Smooth muscle cell (in vitro differentiated cells): ENCODE results near the gene FUT7. TPM values are rescaled to one million over a fixed set of nuclear protein-coding genes. Genes with fewer than 3 reads are reported as not detected.

ENCODE experiments used
- DNase-seq: peaks from one replicate; lab custom pipeline; 2025; ENCODE audit not compliant: unreplicated experiment; lab: John Stamatoyannopoulos, UW
- H2AFZ ChIP-seq: fragments of 200-600 bp; sonication (generic); 2 replicates; pipeline ENCODE4 v1.6.0; 2016; ENCODE audit warnings: antibody characterized with exemption, low read depth, mild to moderate bottlenecking
- H3F3A ChIP-seq: fragments of 200-600 bp; sonication (generic); 2 replicates; pipeline ENCODE4 v1.6.0; 2017; ENCODE audit warnings: antibody characterized with exemption, low read depth
- H3K27ac ChIP-seq: fragments of 200-600 bp; sonication (generic); 2 replicates; pipeline ENCODE4 v1.5.1; 2016; ENCODE audit warnings: low read depth, mild to moderate bottlenecking
- H3K27me3 ChIP-seq: fragments of 200-600 bp; sonication (generic); 2 replicates; pipeline ENCODE4 v1.6.1; 2016; ENCODE audit warnings: low read depth, mild to moderate bottlenecking
- H3K36me3 ChIP-seq: fragments of 200-600 bp; sonication (generic); 2 replicates; pipeline ENCODE4 v1.5.1; 2016; ENCODE audit warnings: low read depth
- H3K4me1 ChIP-seq: fragments of 200-600 bp; sonication (generic); 2 replicates; pipeline ENCODE4 v1.5.1; 2016; ENCODE audit warnings: low read depth
- H3K4me2 ChIP-seq: fragments of 200-600 bp; sonication (generic); 2 replicates; pipeline ENCODE4 v1.6.0; 2016; ENCODE audit warnings: mild to moderate bottlenecking
- H3K4me3 ChIP-seq: fragments of 200-600 bp; sonication (generic); 2 replicates; pipeline ENCODE4 v1.5.1; 2016; ENCODE audit warnings: mild to moderate bottlenecking
- H3K79me2 ChIP-seq: fragments of 200-600 bp; sonication (generic); 2 replicates; pipeline ENCODE4 v1.6.0; 2016; ENCODE audit warnings: low read depth, mild to moderate bottlenecking
- H3K9ac ChIP-seq: fragments of 200-600 bp; sonication (generic); 2 replicates; pipeline ENCODE4 v1.6.0; 2016; ENCODE audit warnings: low read depth
- H3K9me3 ChIP-seq: fragments of 200-600 bp; sonication (generic); replicated peaks from 2 replicates; pipeline ENCODE4 v1.5.1; 2016; ENCODE audit warnings: low read depth
- H4K20me1 ChIP-seq: fragments of 200-600 bp; sonication (generic); 2 replicates; pipeline ENCODE4 v1.6.0; 2016; ENCODE audit warnings: low read depth
- WGBS: methylation state at CpG from one replicate; pipeline ENCODE4 v1.1.7; 2016; ENCODE audit warnings: low lambda C conversion rate; 5-methylcytosine and 5-hydroxymethylcytosine counted together
- polyA plus RNA-seq: library from polyadenylated mRNA; unstranded; fragments of >200 nt; fragmentation: Nextera tagmentation; extraction: Ambion mirVana; gene quantifications from 2 replicates; pipeline ENCODE4 v1.2.1, GENCODE V29; 2016
- total RNA-seq: library from RNA; depleted of rRNA; stranded (reverse); fragments of >200 nt; gene quantifications from 2 replicates; pipeline ENCODE4 v1.2.3, GENCODE V29; 2014
- TF ChIP-seq, protein P1 (sequence below): fragments of 200-600 bp; sonication (generic); IDR thresholded peaks from 2 replicates; pipeline ENCODE4 v1.5.1; 2017; ENCODE audit warnings: borderline replicate concordance, mild to moderate bottlenecking, antibody characterized with exemption; ENCODE audit not compliant: insufficient read depth, poor library complexity, severe bottlenecking

Gene FUT7
- total and polyA plus RNA-seq, 2 experiments from 2014 or later = not detected

DNA sequence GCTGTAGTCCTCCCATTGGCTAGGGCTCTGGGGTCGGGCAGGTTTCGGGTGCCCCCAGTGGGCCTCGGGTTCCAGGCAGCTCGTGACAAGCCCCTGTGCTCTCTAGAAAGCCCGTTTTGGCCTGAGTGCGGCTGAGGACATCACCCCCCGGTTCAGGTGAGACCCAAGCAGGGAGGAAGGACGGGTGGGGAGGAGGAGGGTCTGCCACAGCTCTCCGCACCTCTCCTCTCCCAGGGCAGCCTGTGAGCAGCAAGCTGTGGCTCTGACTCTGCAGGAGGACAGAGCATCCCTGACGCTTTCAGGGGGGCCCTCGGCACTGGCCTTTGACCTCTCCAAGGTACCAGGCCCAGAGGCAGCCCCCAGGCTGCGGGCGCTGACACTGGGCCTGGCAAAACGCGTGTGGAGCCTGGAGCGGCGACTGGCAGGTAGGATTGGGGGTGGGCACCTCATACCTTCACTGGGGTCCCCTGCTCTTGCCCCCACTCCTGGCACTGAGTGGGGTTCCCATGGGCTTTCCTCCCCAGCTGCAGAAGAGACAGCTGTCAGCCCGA lies 39.0 kb downstream of the FUT7 start:
- H3K4me1 ChIP-seq = peaks cover 18% of the 10 kb centered on the region
- H3K36me3 ChIP-seq = no peaks in the 10 kb centered on the region
- H3K79me2 ChIP-seq = no peaks in the 10 kb centered on the region
- peak overlapping the region; percentile 97 for H3K4me2 ChIP-seq
- H3K4me3 ChIP-seq = peak overlapping the region; percentile 93
- peak overlapping the region; percentile 84 for H2AFZ ChIP-seq
- WGBS = 45% methylated on average over 18 of the region's 18 CpGs
- H3K27me3 ChIP-seq = no peaks in the 10 kb centered on the region
- no peak for DNase-seq
- TF ChIP-seq, protein P1, sequence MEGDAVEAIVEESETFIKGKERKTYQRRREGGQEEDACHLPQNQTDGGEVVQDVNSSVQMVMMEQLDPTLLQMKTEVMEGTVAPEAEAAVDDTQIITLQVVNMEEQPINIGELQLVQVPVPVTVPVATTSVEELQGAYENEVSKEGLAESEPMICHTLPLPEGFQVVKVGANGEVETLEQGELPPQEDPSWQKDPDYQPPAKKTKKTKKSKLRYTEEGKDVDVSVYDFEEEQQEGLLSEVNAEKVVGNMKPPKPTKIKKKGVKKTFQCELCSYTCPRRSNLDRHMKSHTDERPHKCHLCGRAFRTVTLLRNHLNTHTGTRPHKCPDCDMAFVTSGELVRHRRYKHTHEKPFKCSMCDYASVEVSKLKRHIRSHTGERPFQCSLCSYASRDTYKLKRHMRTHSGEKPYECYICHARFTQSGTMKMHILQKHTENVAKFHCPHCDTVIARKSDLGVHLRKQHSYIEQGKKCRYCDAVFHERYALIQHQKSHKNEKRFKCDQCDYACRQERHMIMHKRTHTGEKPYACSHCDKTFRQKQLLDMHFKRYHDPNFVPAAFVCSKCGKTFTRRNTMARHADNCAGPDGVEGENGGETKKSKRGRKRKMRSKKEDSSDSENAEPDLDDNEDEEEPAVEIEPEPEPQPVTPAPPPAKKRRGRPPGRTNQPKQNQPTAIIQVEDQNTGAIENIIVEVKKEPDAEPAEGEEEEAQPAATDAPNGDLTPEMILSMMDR = no peak
- peaks cover 3% of the 10 kb centered on the region for H3F3A ChIP-seq
- H3K9me3 ChIP-seq = no peaks in the 10 kb centered on the region
- H3K9ac ChIP-seq = peak overlapping the region; percentile 57
- no peak overlapping the region for H3K27ac ChIP-seq
- H4K20me1 ChIP-seq = no peaks in the 10 kb centered on the region

GRCh38 chr9:136991993-136992818 lies 39.7 kb downstream of the FUT7 start, which contains the start of gene PAXX:
TSS of gene PAXX (plus strand) at chr9:136992422. CDS start at chr9:136992444, 22 bp downstream.
- peak within 1 kb of the TSS; percentile 84 for H2AFZ ChIP-seq

DNA sequence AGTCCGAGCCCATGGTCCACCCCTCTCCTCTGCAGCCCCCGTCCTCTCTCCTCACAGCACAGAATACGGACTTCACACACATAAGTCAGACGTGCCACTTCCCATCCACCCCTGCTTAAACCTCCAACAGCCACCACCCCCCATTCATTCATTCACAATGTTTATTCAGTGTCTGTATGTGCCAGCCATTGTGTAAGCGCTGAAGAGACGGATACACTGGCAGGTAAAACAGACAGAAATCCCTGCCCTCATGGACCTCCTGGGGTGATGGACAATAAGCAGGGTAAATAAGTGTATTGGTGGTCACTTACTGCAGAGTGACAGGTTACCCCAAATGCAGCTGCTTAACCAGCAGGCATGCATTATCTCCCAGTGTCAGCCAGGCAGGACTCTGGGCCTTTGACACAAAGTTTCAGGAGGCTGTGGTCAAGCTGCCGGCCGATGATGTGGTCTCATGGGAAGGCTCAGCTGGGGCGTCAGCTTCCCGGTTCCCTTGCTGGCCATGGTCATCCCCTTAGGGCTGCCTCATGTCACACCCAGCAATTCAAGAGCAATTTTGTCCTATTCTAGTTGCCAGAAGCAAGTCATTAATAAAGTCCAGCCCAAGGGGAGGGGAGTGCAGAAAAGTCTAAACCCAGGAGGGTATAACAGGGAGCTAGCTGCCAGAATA lies 41.5 kb downstream of the FUT7 start:
- no peaks in the 10 kb centered on the region for H4K20me1 ChIP-seq
- H3K79me2 ChIP-seq = no peaks in the 10 kb centered on the region
- H3K4me1 ChIP-seq = peaks cover 6% of the 10 kb centered on the region
- H2AFZ ChIP-seq = no peak overlapping the region
- H3K4me3 ChIP-seq = no peak overlapping the region
- TF ChIP-seq, protein P1 = no peak
- no peak overlapping the region for H3K27ac ChIP-seq
- DNase-seq = no peak
- WGBS = 92% methylated on average over 10 of the region's 10 CpGs
- no peaks in the 10 kb centered on the region for H3K36me3 ChIP-seq
- H3K9me3 ChIP-seq = no peaks in the 10 kb centered on the region
- peaks cover 12% of the 10 kb centered on the region for H3K27me3 ChIP-seq
- peaks cover 3% of the 10 kb centered on the region for H3F3A ChIP-seq
- H3K4me2 ChIP-seq = no peak overlapping the region
- H3K9ac ChIP-seq = no peak overlapping the region

More at GRCh38 chr9:136991993-136992818, 39.7 kb downstream of the FUT7 start, which contains the start of gene PAXX:
- no peaks in the 10 kb centered on the region for H3K9me3 ChIP-seq
- H3K79me2 ChIP-seq = no peaks in the 10 kb centered on the region
- no peaks in the 10 kb centered on the region for H3K27me3 ChIP-seq
- H3K4me3 ChIP-seq = peak within 1 kb of the TSS; percentile 93
- H3K36me3 ChIP-seq = no peaks in the 10 kb centered on the region
- no peaks in the 10 kb centered on the region for H4K20me1 ChIP-seq
- peak within 1 kb of the TSS; percentile 97 for H3K4me2 ChIP-seq
- TF ChIP-seq, protein P1 = no peak
- DNase-seq = peak; percentile 78
- peak within 1 kb of the TSS; percentile 31 for H3K27ac ChIP-seq
- peak within 1 kb of the TSS; percentile 57 for H3K9ac ChIP-seq
- peaks cover 16% of the 10 kb centered on the region for H3K4me1 ChIP-seq
- H3F3A ChIP-seq = peaks cover 3% of the 10 kb centered on the region
- 2% methylated on average over 45 of the region's 92 CpGs for WGBS
